Activated T-cell treated with anti-CD3 and anti-CD28 coated beads for 1 hour (primary cell): ENCODE results near the gene AMELX.

Experiments used
- DNase-seq: peaks from one replicate; pipeline ENCODE4 v3.0.0-alpha.2; 2020; ENCODE audit warnings: low read depth

The AMELX gene

DNA sequence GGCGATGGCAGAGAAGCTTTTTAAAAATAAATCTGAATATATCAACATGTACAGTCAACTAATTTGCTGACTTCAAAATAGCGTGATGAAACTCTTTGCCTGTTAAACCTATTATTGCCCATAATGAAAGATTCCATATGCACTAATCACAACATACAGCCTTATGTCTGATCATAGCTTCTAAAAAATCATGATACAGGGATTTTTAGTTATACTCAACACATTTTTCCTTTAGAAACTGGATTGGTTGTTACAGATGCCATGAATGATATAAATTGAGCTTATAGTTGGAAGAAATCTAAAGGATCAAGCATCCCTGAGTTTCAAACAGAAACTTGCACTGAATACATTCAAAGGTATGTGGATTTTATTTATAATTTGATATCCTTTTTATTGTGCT, at the start of gene AMELX:
AMELX (plus strand) TSS at position 301 of the 400 bp plus-strand sequence. CDS start 1,376 bp downstream, outside the sequence.
- no peak for DNase-seq

DNA sequence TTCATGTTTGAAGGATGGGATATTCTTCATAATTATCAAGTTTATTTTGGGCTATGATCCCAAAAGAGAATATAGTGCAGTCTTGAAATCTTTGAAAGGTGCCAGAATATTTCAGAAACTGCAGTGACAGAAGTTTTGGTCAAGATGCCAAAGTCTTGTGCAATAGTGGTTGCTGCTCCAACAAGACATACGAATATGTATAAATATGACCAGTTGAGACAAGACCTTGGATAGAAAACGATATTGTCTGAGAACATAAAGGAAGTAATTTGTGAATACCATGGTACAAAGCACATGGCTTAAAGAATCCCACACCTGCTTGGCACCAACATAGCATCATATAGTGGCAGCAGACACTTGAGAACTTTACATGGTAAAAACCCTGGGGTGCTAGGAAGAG, 48.6 kb upstream of the AMELX start:
- no peak for DNase-seq

DNA sequence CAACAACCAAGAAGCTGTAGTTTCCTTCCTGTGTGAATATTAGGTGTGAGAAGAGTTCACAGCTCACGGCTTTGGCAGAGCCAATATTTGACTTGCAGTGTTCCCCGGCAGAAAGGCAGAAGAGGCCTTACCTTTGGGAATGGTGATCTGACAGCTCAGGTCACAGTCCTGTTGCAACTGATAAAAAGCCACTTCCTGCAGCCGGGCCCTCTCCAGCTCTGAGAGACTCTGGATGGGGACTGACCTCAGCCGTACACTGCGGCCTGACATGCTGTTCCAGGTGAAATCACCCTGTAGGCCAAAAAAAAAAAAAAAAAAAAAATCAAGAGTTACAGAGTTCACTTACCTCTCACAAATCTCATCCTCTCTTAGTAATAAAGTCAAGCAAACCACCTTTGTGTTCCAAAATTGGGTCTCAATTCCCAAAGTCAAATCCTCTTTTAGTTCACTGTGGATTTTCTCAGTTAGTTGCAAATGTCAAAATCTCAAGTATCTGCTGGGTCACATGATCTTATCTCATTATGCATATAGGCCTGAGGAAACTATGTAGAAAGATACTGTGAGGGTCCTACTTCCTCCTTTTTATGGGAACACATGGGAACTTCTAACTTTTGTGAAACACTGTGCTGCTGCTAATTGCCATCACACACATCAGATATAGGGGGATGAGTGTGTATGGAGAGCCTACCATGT, 38.6 kb upstream of the AMELX start:
- DNase-seq = no peak

DNA sequence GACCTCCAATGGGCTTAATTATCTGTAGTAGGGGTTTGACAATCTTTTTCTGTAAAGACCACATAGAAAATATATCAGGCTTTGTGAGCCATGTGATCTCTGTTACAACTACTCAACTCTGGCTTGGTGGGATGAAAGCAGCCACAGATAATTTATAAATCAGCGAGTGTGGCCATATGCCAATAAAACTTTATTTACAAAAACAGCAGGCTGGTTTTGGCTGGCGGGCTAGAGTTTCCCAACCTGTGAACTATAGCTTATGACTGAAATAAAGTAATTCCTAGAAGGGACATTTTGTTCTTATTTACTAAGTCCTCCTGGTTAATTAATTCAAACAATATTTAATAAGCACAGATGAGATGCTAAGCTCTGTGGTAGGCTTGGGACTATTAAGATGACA, 35.9 kb upstream of the AMELX start:
- no peak for DNase-seq

DNA sequence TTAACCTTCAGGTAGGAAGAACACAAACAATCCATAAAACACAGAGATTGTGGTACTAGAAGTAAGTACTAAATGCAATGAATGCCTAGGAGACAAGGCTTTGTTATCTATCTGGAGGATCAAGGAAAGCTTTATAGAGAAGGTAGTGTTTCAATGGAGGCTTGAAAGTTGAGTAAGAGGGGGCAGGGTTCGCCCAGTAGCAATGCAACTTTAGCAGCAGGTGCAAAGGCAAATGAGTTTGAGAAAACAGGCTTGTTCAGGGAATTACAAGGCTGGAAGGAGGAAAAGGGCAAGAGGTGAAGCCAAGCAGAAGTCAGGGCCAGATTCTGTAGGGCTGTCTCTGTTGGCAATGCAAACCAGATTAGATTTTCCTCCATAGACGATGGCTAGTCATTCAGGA, 35.5 kb upstream of the AMELX start:
- no peak for DNase-seq

DNA sequence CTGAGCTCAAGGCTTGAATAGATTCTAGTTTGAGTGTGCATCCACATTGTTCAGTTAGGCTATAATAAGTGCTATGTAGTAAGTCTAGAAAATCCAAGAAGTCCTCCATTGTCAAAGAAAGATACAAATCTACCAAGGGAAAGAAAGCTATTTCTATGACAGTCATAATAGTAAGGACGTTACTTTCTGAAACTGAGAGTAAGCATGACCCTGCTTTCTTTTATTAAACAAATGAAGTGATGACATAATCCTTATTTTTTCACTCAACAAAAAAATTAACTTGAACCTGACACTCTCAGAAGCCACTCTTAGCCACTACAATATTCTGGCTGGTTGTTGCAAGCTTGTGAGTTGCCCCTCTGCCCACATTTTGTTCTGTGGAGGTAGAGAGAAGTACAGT, 33.8 kb upstream of the AMELX start:
- DNase-seq = no peak

DNA sequence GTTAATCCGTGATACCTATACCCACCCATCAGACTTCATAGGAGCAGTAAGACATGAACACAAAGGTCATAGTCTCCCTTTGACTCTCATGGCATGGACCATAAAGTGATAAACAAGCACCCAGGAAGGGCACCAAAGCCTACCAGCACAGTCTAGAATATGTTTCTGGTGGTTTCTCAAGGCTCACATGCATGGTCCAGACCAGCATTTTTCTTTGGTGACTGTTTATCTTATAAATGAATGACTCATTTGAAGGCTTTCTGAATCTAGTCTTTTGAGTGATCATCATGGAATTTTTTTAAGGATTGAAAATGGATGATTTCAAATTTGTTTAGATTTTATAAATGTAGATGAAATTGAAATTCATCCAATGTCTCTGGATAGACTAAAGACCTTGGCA, 32.0 kb upstream of the AMELX start:
- no peak for DNase-seq

DNA sequence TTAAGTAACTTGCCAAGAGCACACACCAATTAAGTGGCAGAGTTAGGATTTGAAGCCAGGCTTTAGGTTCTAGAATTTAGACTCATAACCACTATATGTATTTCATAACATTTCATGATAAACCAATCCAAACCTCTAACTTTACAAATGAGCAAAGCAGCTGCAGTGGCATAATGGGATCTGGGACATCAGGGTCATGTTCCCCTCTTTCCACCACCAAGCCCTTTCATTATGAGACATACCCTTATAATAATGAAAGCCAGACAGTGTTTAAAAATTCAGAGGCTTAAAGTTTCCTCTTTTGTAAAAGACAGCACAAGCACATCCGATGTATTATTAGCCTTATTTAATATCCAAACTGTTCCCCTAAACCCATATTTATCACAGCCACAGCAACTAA, 28.3 kb upstream of the AMELX start:
- DNase-seq = no peak

DNA sequence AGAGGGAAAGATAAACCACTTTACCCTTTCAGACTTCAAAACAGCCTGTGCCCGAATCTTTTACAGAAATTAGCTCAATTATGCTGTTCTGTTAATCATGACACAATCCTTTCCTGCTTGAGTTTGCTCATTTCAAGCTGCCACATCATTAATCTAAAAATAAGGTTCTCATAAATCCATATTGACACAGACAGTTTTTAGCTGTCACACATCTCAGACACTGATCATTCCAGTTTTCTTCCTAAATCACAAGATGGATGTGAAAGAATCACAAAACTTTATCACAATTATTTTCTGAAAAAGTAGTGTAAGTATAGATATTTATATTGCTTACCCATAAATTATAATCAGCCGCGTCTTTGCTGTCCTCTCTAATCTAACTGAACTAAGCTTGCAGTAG, 27.9 kb upstream of the AMELX start:
- no peak for DNase-seq

DNA sequence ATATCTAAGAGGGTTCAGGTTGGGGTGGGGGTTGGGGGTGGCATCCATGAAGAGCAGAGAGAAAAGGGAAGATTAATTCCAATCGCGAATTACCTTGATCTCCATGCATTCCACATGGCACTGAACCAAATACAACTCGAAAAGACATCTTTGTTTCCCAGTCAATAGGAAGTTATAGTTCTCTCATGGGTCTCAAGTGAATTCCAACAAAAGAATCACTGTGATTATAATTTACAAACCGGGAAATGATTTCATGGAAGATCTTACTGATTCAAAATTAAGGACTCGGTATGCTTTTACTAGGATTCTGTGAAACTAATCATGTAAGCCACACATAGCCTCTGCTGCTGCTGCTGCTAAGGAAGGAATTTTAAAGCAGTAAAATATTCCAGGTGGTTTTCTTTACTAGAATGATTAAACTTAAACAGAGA, 26.6 kb upstream of the AMELX start:
- no peak for DNase-seq

DNA sequence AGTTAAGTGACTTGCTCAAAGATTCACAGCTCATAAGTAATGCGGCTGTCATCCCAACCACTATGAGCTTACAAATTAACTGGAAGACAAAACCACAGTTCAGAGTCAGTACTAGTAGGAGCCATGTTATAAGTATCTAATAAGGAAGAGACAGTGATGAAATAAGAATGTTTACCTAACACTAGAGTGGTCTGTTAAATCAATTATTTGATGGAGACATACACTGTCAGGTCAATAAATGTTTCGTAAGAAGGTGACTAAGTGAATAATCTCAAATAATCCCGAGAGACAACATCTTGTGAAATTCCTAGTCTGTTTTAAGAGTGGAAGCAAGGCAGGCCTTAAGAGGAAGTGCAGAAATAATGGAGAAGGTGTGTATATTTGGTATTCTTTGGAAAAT, 25.8 kb upstream of the AMELX start:
- DNase-seq = no peak

DNA sequence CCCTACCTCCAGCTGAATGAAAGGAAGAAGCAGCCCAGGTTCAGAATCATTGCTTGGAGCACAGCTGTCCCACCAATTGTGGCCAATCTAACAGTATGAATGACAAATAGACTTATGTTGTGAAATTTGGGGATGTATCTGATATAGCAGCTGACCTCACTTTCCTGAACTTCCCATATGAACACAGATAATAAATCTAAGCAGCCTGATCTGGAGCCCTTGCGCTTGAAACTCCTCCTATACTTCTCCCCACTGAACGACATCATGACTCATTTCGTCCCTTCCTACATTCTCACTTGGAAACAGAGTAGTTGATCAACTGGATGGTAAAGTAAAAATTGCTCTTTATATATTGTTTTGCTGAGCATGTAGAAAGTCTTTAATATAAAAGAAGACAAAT, 24.2 kb upstream of the AMELX start:
- DNase-seq = no peak

DNA sequence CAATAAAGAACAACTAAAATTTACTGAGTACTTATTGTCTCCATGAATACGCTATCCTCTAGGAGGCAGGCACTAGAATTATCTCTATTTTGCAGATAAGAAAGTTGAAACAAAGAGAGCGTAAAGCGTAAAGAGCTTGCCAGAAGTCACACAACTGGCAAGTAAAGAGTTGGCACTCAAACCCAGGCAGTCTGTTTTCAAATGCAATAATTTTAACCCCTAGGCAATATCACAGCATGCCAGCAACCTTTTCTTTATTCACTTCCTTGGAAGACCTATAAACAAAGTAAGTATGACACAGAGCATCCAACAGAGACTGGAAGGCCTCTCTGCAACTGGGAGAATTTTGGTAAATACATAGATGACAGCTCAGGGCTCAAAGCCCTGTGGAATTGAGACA, 23.2 kb upstream of the AMELX start:
- no peak for DNase-seq

DNA sequence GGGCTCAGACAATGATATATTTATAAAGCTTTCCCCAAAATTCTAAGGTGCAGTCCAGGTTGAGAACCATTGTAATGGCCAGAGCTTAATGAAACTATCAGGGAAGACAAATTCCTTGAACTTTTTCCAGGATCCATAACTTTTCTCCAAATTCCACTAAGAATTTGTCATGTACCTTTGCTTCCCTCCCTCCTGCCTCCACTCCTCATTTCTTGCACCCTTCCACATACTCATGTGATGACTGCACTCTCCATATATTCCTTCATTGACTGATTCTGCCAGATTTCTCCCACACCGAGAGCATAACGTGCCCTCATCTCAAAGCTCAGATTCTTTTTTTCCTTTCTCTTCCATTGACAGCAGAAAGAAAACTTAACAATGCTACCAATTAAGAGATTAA, 20.9 kb upstream of the AMELX start:
- DNase-seq = no peak

DNA sequence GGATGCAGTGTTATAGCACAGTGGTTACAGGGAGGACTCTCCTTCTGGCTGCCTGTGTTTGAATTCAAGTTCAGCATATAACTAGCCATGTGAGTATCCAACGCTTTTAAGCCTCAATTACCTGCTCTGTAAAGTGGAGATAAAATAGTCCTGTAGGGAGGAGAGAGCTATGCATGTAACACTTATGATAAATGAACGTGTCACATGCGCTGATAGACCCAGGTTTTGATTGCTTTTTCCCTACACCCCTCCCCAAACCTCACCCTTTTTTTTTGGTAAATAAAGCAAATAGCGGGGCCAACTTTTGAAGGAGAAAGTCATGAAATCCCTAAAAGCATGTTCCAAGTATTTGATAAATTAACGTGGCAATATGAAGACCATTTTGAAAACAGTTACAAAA, 20.4 kb upstream of the AMELX start:
- DNase-seq = no peak

DNA sequence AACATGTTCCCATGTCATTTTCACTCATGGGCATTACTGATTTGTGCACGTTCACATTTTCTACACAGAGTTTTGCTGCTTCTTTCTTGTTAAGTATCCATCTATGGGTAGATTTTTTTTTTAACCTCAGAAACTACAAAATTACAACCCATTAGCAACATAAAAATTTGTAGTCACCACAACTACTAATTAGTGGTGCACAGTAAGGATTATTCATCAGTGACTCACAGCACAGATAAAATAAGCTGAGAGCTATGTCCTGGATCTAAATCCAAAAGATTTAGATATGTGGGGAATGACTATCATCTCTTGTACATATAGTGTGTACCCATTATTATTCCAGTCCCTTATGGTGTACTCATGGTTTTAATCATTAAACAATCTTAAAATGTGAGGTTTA, 19.7 kb upstream of the AMELX start:
- no peak for DNase-seq

DNA sequence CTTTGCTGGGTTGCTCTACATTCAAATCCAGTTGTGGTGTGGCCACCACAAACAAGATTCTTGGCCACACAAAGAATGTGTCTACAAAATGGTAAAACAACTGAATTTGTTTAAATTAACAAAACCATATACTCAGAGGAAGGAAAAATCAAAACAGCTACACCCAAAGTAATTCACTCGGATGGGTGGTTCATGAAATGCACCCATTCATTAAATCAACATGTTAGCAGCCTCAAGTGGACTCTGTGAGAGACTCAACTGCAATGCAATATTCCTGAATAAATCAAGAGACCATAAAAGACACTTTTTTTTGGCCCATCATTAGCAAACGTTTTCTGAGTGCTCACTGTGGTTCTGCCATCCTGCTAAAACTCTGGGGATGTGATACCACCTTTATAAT, 11.2 kb upstream of the AMELX start:
- no peak for DNase-seq

DNA sequence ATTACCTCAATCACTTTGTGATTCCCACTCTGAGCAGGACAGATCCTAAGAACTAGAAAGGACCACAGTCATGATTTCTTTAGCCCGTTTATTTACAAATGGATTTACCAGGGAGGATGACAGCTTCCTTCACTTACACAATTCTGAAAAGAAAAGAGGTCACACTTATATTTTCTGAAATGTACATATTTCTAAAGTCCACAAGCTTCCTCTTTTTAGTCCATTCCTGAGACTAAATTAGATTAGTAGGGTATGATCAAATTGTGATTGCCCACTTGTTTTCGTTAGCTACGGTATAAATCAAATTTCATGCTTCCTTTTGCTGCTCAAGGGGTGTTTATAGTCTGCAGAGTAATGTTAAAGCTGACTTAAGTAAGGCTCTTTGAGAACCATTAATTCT, 7.6 kb upstream of the AMELX start:
- no peak for DNase-seq

DNA sequence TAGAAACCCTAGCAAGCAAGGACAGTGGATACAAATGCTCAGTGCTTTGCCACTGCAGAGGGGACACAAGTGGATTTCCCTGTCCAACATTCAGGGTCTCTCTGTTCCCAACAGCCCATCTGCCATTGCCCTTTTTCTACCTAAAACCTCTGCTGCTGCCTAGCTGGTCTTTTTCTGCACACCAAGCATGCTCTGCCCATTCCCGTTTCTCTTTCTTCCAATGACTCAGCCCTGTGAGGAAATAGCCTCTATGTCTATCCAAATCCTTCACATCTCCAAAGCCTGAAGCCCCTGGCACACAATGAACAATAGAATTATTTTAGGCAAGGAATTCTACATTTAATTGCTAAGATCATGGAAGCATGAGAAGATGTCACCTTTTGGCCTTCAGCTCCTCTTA, 5.7 kb upstream of the AMELX start:
- DNase-seq = no peak

DNA sequence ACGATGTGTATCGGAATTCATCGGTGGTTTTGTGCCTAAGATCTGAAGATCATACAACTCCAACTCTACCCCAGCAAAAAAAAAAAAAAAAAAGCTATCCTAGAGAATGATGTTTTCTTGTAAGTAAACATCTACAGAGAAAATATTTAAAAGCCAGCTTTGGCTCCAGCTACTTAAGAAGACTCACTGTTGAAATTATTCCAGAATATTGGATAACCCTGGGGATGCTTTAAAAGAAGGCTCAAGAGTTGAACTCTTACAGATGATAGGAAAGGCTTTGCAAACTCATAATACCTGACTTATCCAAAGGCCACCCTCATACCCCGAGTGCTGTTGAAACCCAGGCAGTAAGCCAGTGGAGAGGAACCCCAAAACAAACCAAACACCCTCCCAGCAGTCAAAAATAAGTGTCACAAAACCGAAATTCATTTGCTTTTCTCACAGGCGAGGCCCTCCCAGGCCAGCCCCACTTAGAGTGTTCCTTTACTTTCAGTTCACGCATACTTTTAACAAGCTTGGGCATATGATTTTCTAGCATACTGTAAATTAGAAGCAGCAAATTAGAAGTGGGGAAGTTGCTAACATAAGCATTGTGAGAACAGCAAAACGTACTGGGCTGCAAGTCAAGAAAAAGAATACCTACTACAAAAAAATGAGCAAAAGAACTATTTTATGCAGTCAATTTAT, 2.7 kb upstream of the AMELX start:
- DNase-seq = no peak

DNA sequence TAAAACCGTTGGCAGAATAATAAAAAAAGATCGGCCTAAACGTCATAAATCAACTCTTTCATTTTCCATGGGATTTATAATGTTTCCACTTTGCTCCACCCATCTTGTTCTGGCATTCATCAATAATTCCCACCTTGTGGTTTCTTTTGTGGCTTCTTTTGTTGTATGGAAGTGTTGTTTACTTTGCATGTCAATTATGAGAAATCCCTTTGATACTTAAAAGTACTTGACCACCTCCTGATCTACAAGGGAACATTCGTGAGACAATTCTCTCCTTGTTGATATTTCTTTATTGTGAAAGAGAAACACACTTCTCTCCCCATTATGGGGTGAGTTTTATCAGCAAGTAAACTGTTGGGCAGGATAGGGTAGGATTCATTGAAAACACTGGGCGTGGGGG, 2.8 kb downstream of the AMELX start:
- no peak for DNase-seq

DNA sequence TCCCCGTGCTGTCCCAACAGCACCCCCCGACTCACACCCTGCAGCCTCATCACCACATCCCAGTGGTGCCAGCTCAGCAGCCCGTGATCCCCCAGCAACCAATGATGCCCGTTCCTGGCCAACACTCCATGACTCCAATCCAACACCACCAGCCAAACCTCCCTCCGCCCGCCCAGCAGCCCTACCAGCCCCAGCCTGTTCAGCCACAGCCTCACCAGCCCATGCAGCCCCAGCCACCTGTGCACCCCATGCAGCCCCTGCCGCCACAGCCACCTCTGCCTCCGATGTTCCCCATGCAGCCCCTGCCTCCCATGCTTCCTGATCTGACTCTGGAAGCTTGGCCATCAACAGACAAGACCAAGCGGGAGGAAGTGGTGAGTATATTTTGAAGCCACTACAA, 5.4 kb downstream of the AMELX start:
- DNase-seq = no peak

DNA sequence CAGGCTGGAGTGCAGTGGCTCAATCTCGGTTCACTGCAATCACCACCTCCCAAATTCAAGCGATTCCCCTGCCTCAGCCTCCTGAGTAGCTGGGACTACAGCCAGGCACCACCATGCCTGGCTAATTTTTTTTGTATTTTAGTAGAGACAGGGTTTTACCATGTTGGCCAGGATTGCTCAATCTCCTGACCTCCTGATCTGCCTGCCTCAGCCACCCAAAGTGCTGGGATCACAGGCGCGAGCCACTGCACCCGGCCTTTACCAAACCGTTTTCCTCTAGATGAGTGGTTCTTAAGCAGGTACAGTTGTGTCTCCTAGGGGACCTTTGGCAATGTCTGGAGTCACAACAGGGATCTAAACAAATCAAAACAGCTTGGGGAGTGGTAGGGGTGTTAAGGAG, 11.6 kb downstream of the AMELX start:
- DNase-seq = no peak

DNA sequence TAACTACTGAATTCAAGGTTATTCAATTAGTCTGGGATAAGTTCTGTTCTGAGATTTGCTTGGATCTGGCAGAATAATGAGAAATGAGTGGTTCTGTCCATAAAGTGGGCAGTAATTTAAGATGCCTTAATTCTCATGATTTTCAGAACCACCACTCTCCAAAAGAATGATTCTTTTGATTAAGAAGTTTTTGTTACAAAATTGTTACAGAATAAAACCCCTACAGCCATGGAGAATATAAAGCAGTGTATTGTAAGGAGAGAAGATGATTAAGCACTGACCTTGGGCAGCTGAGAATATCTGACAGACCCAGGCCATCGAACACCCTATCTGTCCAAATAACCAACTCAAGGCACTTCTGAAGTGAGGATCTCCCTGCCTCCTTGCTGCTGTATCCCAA, 12.4 kb downstream of the AMELX start:
- no peak for DNase-seq
